Measurements from ENCODE around the gene ABCA3. TPM values are rescaled to one million over a fixed set of nuclear protein-coding genes. Genes with fewer than 3 reads are reported as not detected.

ABCA3 gene
- total and polyA plus RNA-seq, 11 donors = 6.7 to 16.5 (median 9.6) TPM

- H3K4me3 ChIP-seq = no peak overlapping the region
- no peaks in the 10 kb centered on the region for H3K9me3 ChIP-seq
- no peak for TF ChIP-seq CTCF (IDR thresholded peaks at IDR 0.05)
- no peak for TF ChIP-seq POLR2A (IDR thresholded peaks at IDR 0.05)
- H3K27ac ChIP-seq = no peak overlapping the region
- 90 to 94% (median 92%) methylated on average over 34 to 35 of the region's 35 CpGs for WGBS, 4 donors
- ATAC-seq (no peak), DNase-seq (no peak)
- no peaks in the 10 kb centered on the region for H3K27me3 ChIP-seq
- H3K36me3 ChIP-seq = peaks cover 0 to 62% (median 11%) of the 10 kb centered on the region in 9 donors
- intact Hi-C loops (cut with DNase I) = no loop called here
- no peaks in the 10 kb centered on the region for H3K4me1 ChIP-seq
Observed at GRCh38 chr16:2284797-2285576, 55.5 kb downstream of the ABCA3 start.

- Histone ChIP-seq H3K36me3 (peaks cover 0 to 59% (median 11%) of the 10 kb centered on the region in 9 donors), H3K27me3 (no peaks in the 10 kb centered on the region), H3K4me3 (no peak overlapping the region), H3K27ac (no peak overlapping the region), H3K9me3 (no peaks in the 10 kb centered on the region), H3K4me1 (no peaks in the 10 kb centered on the region)
- TF ChIP-seq CTCF (IDR thresholded peaks at IDR 0.05) = no peak
- no peak for TF ChIP-seq POLR2A (IDR thresholded peaks at IDR 0.05)
- intact Hi-C loops (cut with DNase I) = no loop called here
- no peak for DNase-seq
- ATAC-seq = no peak
- WGBS, 4 donors = 93 to 95% (median 93%) methylated on average over 26 to 37 of the region's 37 CpGs
Observed at GRCh38 chr16:2284001-2284770, 56.3 kb downstream of the ABCA3 start.

GRCh38 chr16:2282866-2283555 lies 57.5 kb downstream of the ABCA3 start:
- peaks cover 0 to 55% (median 13%) of the 10 kb centered on the region in 9 donors for H3K36me3 ChIP-seq

More at GRCh38 chr16:2282866-2283555, 57.5 kb downstream of the ABCA3 start:
- WGBS, 4 donors = 88 to 92% (median 91%) methylated on average over 12 to 26 of the region's 26 CpGs
- Histone ChIP-seq H3K4me3 (no peak overlapping the region), H3K4me1 (no peaks in the 10 kb centered on the region), H3K27ac (no peak overlapping the region), H3K9me3 (no peaks in the 10 kb centered on the region), H3K27me3 (no peaks in the 10 kb centered on the region)
- no peak for DNase-seq
- no peak for ATAC-seq
- no peak for TF ChIP-seq POLR2A (IDR thresholded peaks at IDR 0.05)
- no peak for TF ChIP-seq CTCF (IDR thresholded peaks at IDR 0.05)
- intact Hi-C loops (cut with DNase I) = no loop called here
